Retinal pigment epithelial cell (primary cell): ENCODE measurements around the gene FGF14.

Experiments used
- DNase-seq: peaks from one replicate; pipeline ENCODE4 v3.0.0-alpha.2; 2010; ENCODE audit warnings: low read depth
- H3K4me3 ChIP-seq: 2 replicates; pipeline ENCODE4 v1.5.1; 2011; ENCODE audit warnings: mild to moderate bottlenecking, low read length, control low read depth, moderate library complexity
- CTCF ChIP-seq: conservative IDR thresholded peaks from 2 replicates; pipeline ENCODE4 v1.5.1; 2011; ENCODE audit warnings: low read depth, low read length, control low read depth, inconsistent platforms

The FGF14 gene

DNA sequence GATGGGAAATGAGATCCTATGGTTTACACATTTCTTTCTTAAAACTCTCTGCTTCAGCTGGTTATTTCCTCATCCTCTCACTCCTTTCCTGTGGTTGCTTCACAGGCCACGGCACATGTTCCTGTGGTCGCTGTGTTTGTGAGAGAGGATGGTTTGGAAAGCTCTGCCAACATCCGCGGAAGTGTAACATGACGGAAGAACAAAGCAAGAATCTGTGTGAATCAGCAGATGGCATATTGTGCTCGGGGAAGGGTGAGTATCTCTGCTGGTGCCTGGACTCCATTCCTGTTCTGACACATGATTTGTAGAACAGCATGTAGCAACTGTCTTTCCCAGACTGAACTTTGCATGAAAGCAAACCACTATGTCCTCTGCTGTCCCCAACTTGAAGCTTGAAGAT is 695.2 kb downstream of the FGF14 start:
- no peak for TF ChIP-seq CTCF
- DNase-seq, result no peak
- no peak overlapping the region for H3K4me3 ChIP-seq

DNA sequence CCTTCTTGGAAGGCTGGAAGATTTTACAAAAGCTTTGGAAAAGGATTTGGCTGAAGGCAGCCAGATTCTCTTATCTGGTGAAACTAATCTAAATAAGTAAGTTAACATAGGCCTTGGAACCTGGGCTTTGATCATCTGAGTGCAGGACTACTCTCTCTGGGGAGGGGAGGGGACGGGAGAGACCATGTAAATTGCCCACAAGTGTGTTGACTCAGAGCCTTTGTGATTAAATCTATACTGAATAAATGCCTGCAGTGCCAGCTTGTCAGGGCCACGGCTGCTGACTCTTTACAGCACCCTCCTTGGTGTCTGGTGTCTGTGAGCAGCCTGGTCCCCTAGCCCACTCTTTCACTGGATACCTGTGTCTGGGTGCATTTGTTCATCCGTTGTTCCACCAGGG is 698.0 kb downstream of the FGF14 start:
- no peak overlapping the region for H3K4me3 ChIP-seq
- TF ChIP-seq CTCF, result no peak
- DNase-seq, result no peak

DNA sequence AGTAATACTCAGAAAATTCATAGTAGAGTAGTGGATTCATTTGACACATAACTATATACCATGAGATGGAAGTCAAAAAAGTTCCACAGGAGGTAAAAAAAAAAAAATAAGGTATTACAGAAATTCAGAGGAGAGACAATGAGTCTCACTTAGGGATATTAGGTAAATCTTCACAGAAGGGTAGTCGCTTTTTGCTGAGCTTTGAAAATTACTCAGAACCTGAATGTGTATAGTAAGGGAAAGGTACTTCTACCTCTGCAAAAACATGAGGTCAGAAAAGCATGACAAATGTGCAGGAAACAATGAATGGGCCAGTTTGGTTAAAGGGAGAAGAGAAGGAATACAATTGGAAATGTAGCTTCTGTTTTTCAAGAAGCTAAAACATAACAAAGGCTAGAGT is 698.8 kb downstream of the FGF14 start:
- TF ChIP-seq CTCF, result no peak
- no peak overlapping the region for H3K4me3 ChIP-seq
- DNase-seq, result no peak

GRCh38 chr13:101700598-101700997 is 701.2 kb downstream of the FGF14 start:
- TF ChIP-seq CTCF, result no peak
- no peak overlapping the region for H3K4me3 ChIP-seq
- DNase-seq, result no peak

- no peak for DNase-seq
- no peak overlapping the region for H3K4me3 ChIP-seq
- no peak for TF ChIP-seq CTCF
Measured at GRCh38 chr13:101698400-101698799, 703.4 kb downstream of the FGF14 start.

GRCh38 chr13:101697745-101698144 is 704.1 kb downstream of the FGF14 start:
- DNase-seq, result no peak
- TF ChIP-seq CTCF, result no peak
- no peak overlapping the region for H3K4me3 ChIP-seq

DNA sequence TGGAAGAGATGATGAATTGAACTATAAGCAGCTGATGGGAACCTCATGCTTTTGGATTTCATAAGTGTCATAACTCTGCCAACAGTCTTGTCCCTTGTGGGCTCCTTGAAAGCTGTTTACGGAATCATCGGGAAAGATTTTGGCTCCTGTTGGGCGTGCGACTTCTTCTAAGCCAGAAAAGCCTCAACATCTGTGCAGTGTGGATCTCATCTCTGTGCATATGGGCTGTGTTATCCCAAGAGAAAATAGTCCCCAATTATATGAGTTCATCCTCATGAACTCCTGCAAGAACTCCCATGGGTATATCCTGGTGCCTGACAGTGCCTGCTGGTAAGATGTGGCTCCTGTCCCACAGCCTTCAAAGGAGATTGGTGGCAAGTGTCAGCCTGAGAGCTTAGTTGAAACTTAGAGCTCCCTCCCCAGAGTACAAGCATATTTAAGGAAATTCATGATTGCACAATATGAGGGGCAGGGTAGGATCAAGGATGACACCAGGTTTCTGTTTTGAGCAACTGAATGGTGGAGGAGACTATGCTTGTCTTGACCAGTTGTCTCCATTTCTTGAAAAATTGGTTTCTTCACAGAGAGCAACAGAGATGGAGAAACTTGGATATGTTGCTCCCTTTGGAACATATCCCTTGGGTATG is 705.9 kb downstream of the FGF14 start:
- no peak overlapping the region for H3K4me3 ChIP-seq
- DNase-seq, result no peak
- TF ChIP-seq CTCF, result no peak
